ENCODE measurements around the gene SPATA6.
"Not testable (repeated sequence)": the region's sequence is repeated elsewhere in the genome, so short reads cannot be mapped to it uniquely, and the experiment has no call there.

Gene SPATA6

GRCh38 chr1:48302652-48303051 lies 169.4 kb downstream of the SPATA6 start:
- TF ChIP-seq CTCF (IDR thresholded peaks at IDR 0.05; ENCODE audit: extremely low read depth, missing control alignments) = no peak
- no peak for DNase-seq (ENCODE audit: low spot score)

GRCh38 chr1:48294656-48295055 lies 177.3 kb downstream of the SPATA6 start:
- TF ChIP-seq CTCF (IDR thresholded peaks at IDR 0.05; ENCODE audit: extremely low read depth, missing control alignments) = no peak
- DNase-seq (ENCODE audit: low spot score) = no peak

- not testable (repeated sequence) for DNase-seq (ENCODE audit: low spot score)
Measured at GRCh38 chr1:48294094-48294493, 177.9 kb downstream of the SPATA6 start.

GRCh38 chr1:48292706-48293105 lies 179.3 kb downstream of the SPATA6 start:
- no peak for TF ChIP-seq CTCF (IDR thresholded peaks at IDR 0.05; ENCODE audit: extremely low read depth, missing control alignments)
- DNase-seq (ENCODE audit: low spot score) = no peak

GRCh38 chr1:48291421-48291820 lies 180.6 kb downstream of the SPATA6 start:
- DNase-seq (ENCODE audit: low spot score) = no peak
- TF ChIP-seq CTCF (IDR thresholded peaks at IDR 0.05; ENCODE audit: extremely low read depth, missing control alignments) = no peak

- TF ChIP-seq CTCF (IDR thresholded peaks at IDR 0.05; ENCODE audit: extremely low read depth, missing control alignments) = no peak
- DNase-seq (ENCODE audit: low spot score) = no peak
Measured at GRCh38 chr1:48285525-48285924, 186.5 kb downstream of the SPATA6 start.

- DNase-seq (ENCODE audit: low spot score) = not testable (repeated sequence)
Measured at GRCh38 chr1:48284696-48285420, 187.1 kb downstream of the SPATA6 start.

- not testable (repeated sequence) for DNase-seq (ENCODE audit: low spot score)
Measured at GRCh38 chr1:48282329-48282728, 189.7 kb downstream of the SPATA6 start.

- DNase-seq (ENCODE audit: low spot score) = not testable (repeated sequence)
Measured at GRCh38 chr1:48277437-48277836, 194.6 kb downstream of the SPATA6 start.

GRCh38 chr1:48266576-48266975 lies 205.4 kb downstream of the SPATA6 start:
- no peak for TF ChIP-seq CTCF (IDR thresholded peaks at IDR 0.05; ENCODE audit: extremely low read depth, missing control alignments)

More at GRCh38 chr1:48266576-48266975, 205.4 kb downstream of the SPATA6 start:
- no peak for DNase-seq (ENCODE audit: low spot score)

Data from GM20000 (cell line).